Skeletal muscle tissue (tissue), 4 donors: ENCODE results near the gene DDIT3. TPM values are rescaled to one million over a fixed set of nuclear protein-coding genes. Genes with fewer than 3 reads are reported as not detected.

ENCODE experiments used
- H3K27ac ChIP-seq: one replicate; pipeline ENCODE4 v1.7.0; 2013; ENCODE audit warnings: mild to moderate bottlenecking, low read depth, low read length, inconsistent platforms
- H3K27me3 ChIP-seq, 3 donors: one replicate each; pipeline ENCODE4 v1.7.0; 2013; ENCODE audit warnings: low read length in 3 of 3; ENCODE audit not compliant: control insufficient read depth in 3 of 3, insufficient read depth in 3 of 3
- H3K36me3 ChIP-seq, 3 donors: one replicate each; pipeline ENCODE4 v1.7.0; 2013; ENCODE audit warnings: low read length in 3 of 3; ENCODE audit not compliant: control insufficient read depth in 3 of 3, insufficient read depth in 3 of 3
- H3K4me1 ChIP-seq, 3 donors: one replicate each; pipeline ENCODE4 v1.7.0; 2013; ENCODE audit warnings: low read length in 3 of 3, mild to moderate bottlenecking in 3 of 3; ENCODE audit not compliant: control insufficient read depth in 3 of 3, insufficient read depth in 3 of 3
- H3K4me3 ChIP-seq, 3 donors: one replicate each; pipeline ENCODE4 v1.7.0; 2013; ENCODE audit warnings: low read length in 3 of 3
- H3K9ac ChIP-seq, 3 donors: one replicate each; pipeline ENCODE4 v1.7.0; 2013; ENCODE audit warnings: low read length in 3 of 3, mild to moderate bottlenecking in 3 of 3, moderate library complexity in 2 of 3, low read depth in 1 of 3
- H3K9me3 ChIP-seq, 3 donors: one replicate each; pipeline ENCODE4 v1.7.0; 2013; ENCODE audit warnings: low read length in 3 of 3; ENCODE audit not compliant: control insufficient read depth in 3 of 3
- total RNA-seq: library from RNA; depleted of rRNA; stranded (reverse); fragments of >200 nt; gene quantifications from one replicate; pipeline ENCODE4 v1.2.3, GENCODE V29; 2014
- donor health status: Osteomylitis.

The DDIT3 gene
- total RNA-seq, 1 donor from 2014 or later = 11.5 TPM

GRCh38 chr12:57476993-57477709 is 43.2 kb downstream of the DDIT3 start:
- H3K27me3 ChIP-seq = peaks cover 47 to 62% (median 51%) of the 10 kb centered on the region in 3 donors
- peak overlapping the region in 2 of 3 donors; percentile 13 to 51 for H3K4me3 ChIP-seq
- peak overlapping the region; percentile 36 for H3K27ac ChIP-seq
- H3K9ac ChIP-seq = peak overlapping the region in 1 of 3 donors; percentile 16
- H3K4me1 ChIP-seq = peaks cover 10 to 16% (median 13%) of the 10 kb centered on the region in 3 donors
- H3K9me3 ChIP-seq = no peaks in the 10 kb centered on the region
- H3K36me3 ChIP-seq = no peaks in the 10 kb centered on the region

GRCh38 chr12:57476162-57476992 is 43.9 kb downstream of the DDIT3 start:
- H3K4me3 ChIP-seq = peak overlapping the region; percentile 51 to 70 (median 64)
- H3K36me3 ChIP-seq = no peaks in the 10 kb centered on the region
- no peaks in the 10 kb centered on the region for H3K9me3 ChIP-seq
- peak overlapping the region in 1 of 3 donors; percentile 50 for H3K9ac ChIP-seq
- peaks cover 48 to 66% (median 58%) of the 10 kb centered on the region in 3 donors for H3K27me3 ChIP-seq
- H3K27ac ChIP-seq = no peak overlapping the region
- H3K4me1 ChIP-seq = peaks cover 10 to 16% (median 13%) of the 10 kb centered on the region in 3 donors

- H3K4me3 ChIP-seq = peak overlapping the region; percentile 15 to 70 (median 64)
- peaks cover 10 to 16% (median 13%) of the 10 kb centered on the region in 3 donors for H3K4me1 ChIP-seq
- H3K9ac ChIP-seq = peak overlapping the region in 1 of 3 donors; percentile 50
- H3K36me3 ChIP-seq = no peaks in the 10 kb centered on the region
- no peak overlapping the region for H3K27ac ChIP-seq
- no peaks in the 10 kb centered on the region for H3K9me3 ChIP-seq
- H3K27me3 ChIP-seq = peaks cover 50 to 69% (median 59%) of the 10 kb centered on the region in 3 donors
Observed at GRCh38 chr12:57475271-57476161, 44.8 kb downstream of the DDIT3 start.

GRCh38 chr12:57474862-57475261 is 45.5 kb downstream of the DDIT3 start:
- H3K4me3 ChIP-seq = no peak overlapping the region

DNA sequence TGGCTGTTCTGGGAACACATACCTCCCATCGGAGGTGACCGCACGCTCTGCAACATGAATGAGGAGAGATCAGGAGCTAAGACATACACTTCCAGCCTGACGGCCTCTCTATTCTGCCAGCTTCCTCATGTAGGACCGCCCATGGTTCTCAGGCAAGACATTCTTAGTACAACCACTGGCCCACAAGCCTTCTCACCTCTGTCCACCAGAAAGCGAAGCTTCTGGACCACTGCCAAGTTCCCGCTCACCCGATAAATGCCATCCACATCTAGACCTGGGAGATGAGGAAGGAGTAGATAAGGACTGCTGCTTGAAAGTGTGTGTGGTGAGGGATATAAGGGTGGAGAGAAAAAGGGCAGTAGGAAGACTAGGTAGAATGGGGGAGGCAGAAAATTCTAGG is 45.9 kb downstream of the DDIT3 start:
- peaks cover 10 to 16% (median 13%) of the 10 kb centered on the region in 3 donors for H3K4me1 ChIP-seq
- no peaks in the 10 kb centered on the region for H3K9me3 ChIP-seq

More at GRCh38 chr12:57474862-57475261, 45.5 kb downstream of the DDIT3 start:
- H3K4me1 ChIP-seq = peaks cover 10 to 16% (median 13%) of the 10 kb centered on the region in 3 donors
- H3K9me3 ChIP-seq = no peaks in the 10 kb centered on the region
- no peak overlapping the region for H3K27ac ChIP-seq
- H3K27me3 ChIP-seq = peaks cover 50 to 72% (median 65%) of the 10 kb centered on the region in 3 donors
- H3K36me3 ChIP-seq = no peaks in the 10 kb centered on the region
- peak overlapping the region in 1 of 3 donors; percentile 25 for H3K9ac ChIP-seq

GRCh38 chr12:57473886-57474285 is 46.4 kb downstream of the DDIT3 start:
- H3K9ac ChIP-seq = no peak overlapping the region

More for the DNA sequence above, 45.9 kb downstream of the DDIT3 start:
- Histone ChIP-seq H3K27ac (no peak overlapping the region), H3K36me3 (no peaks in the 10 kb centered on the region), H3K27me3 (peaks cover 50 to 72% (median 67%) of the 10 kb centered on the region in 3 donors), H3K4me3 (no peak overlapping the region), H3K9ac (no peak overlapping the region)

GRCh38 chr12:57473392-57473791 is 46.9 kb downstream of the DDIT3 start:
- Histone ChIP-seq H3K36me3 (no peaks in the 10 kb centered on the region), H3K4me3 (no peak overlapping the region), H3K4me1 (peaks cover 10 to 16% (median 13%) of the 10 kb centered on the region in 3 donors), H3K9ac (no peak overlapping the region), H3K27ac (no peak overlapping the region), H3K9me3 (no peaks in the 10 kb centered on the region), H3K27me3 (peaks cover 50 to 71% (median 67%) of the 10 kb centered on the region in 3 donors)

More at GRCh38 chr12:57473886-57474285, 46.4 kb downstream of the DDIT3 start:
- H3K27me3 ChIP-seq = peaks cover 50 to 72% (median 71%) of the 10 kb centered on the region in 3 donors
- H3K36me3 ChIP-seq = no peaks in the 10 kb centered on the region
- H3K4me1 ChIP-seq = peaks cover 10 to 16% (median 13%) of the 10 kb centered on the region in 3 donors
- H3K9me3 ChIP-seq = no peaks in the 10 kb centered on the region
- H3K27ac ChIP-seq = no peak overlapping the region
- no peak overlapping the region for H3K4me3 ChIP-seq

DNA sequence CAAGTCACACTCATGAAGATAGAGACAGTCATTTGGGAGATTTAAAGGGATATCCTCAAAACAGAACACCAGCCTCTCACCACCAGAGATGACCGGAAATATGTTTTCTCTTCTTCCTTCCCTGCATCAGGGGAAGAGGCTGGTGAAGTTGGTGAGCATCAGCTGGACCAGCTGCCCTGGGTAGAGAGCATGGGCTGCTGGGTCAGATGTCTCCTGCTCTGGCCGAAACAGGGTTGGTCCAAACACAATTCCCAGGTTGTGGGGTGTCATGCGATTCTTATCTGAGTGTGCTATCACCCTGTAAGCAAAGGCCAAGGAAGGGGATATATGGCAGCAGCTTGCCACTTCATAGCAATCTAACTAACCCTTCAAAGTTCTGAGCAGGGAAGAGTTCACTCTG is 47.9 kb downstream of the DDIT3 start:
- Histone ChIP-seq H3K36me3 (no peaks in the 10 kb centered on the region), H3K9me3 (no peaks in the 10 kb centered on the region), H3K9ac (no peak overlapping the region), H3K27ac (no peak overlapping the region), H3K27me3 (peaks cover 52 to 67% (median 65%) of the 10 kb centered on the region in 3 donors), H3K4me3 (no peak overlapping the region), H3K4me1 (peaks cover 10 to 16% (median 13%) of the 10 kb centered on the region in 3 donors)

DNA sequence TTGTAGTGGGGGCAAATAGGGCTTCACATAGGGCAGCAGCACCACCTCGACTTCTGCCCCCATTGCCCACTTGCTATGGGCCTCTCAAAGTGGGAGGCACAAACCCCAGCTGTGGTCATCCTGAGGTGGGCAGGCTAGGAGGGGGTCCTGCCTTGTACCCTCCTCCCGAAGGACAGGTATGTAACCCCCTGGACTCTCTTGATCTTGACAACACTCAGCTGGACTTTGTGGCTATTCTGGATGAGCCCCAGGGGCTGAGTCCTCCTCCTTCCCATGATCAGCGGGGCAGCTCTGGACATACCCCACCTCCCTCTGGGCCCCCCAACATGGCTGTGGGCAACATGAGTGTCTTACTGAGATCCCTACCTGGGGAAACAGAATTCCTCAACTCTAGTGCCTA is 48.7 kb downstream of the DDIT3 start:
- H3K4me3 ChIP-seq = no peak overlapping the region
- H3K36me3 ChIP-seq = no peaks in the 10 kb centered on the region
- H3K27me3 ChIP-seq = peaks cover 46 to 61% (median 59%) of the 10 kb centered on the region in 3 donors
- no peaks in the 10 kb centered on the region for H3K9me3 ChIP-seq
- H3K27ac ChIP-seq = no peak overlapping the region
- peaks cover 10 to 16% (median 13%) of the 10 kb centered on the region in 3 donors for H3K4me1 ChIP-seq
- H3K9ac ChIP-seq = no peak overlapping the region
